ENCODE results near the gene PPM1K.

PPM1K gene

DNA sequence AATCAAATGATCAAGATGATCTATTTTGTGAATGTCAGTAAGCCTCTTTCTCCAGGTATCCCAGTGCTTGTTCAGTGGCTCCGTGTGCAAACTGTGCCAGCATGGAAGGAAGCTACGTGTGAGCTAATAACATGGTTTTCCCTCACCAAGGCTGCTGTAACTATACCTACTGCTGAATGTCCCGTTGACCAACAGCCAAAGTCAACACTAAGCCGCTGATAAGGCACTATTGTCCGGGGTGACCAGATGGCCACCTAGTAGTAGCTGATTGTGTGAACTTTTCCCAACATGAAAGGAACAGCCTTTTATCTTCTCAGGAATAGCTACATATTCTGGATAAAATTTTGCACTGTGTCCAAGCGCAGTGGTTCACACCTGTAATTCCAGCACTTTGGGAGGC lies 68.0 kb downstream of the PPM1K start:
- no peak for DNase-seq

DNA sequence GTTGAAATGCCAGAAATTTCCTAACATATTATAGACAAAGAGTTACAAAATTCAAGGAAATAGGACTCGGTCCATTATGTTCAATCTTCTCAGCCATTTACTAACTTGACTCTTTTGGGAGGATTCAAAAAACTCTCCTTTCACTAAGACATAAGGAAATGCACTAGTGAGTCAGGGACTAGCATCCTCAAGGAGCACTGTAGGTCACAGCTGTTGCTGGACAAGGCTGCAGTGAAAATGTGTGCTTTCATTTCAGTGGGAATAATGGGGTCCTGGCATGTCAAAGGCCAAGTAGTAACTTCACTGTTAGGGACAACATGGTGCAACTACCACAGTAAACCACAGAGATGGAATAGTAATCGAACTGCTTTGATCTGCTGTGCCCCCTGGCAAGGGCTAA lies 69.0 kb downstream of the PPM1K start:
- DNase-seq: no peak

DNA sequence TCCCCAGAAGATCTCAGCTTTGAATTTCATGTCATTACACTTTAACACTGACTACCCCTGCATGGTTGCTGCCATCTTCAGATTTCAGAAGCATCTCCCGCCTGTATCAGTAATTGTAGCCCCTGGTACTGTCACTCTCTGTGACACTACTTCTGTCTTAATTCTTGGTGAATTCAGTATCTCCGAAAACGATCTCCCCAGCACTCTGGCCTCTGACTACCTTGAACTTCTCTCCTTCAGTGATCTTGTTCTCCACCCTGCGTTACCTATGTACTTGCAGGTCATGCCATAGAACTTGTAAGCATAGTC lies 72.2 kb downstream of the PPM1K start:
- DNase-seq: no peak

DNA sequence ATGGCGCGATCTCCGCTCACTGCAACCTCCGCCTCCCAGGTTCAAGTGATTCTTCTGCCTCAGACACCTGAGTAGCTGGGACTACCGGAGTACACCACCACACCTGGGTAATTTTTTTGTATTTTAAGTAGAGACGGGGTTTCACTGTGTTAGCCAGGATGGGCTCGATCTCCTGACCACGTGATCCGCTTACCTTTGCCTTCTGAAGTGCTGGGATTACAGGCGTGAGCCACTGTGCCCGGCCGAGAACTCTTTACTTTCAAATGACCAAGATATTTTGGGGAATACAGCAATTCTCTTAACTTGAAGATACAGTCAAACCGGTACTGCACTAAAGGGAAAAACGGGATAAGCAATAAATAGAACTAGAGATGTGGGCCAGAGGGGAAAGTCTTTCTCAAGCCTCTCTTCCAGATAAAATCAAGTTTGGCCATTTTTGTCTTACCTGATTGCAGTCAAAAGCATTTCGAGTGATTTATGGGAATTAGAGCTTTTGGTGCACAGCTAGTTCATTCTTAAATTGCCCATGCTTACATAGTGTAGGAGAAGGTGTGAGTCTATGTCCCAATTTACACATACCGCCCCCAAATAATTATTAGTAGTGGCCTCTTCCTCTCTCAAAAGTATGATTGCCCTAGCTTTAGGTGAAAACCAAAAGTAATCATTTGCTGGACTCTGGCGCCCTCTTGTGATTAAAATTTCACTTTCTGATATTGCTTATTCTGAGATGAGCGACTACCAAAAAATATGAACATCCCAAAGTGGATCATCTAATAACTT lies 72.7 kb downstream of the PPM1K start:
- DNase-seq: no peak

DNA sequence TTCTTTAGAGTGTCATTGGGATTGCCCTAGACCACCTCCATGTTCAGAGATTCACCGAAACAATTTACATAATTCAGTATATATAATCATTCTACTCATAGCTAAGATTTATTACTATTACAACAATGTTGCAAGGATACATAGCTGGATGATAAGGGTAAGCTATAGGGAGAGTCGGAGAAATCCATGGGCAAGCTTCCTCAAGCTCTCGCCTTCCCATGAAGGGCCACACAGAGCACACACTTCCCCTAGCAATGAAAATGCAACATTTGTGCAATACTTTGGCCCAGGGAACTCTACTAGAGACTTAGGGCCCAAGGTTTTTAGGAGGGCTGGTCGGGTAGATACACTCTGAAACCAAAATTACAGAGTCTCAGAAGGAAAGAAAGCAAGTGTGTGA lies 76.2 kb downstream of the PPM1K start:
- DNase-seq: no peak

Data from GF-D8 (cell line).